ENCODE measurements around the gene PLA2G4C. TPM values are rescaled to one million over a fixed set of nuclear protein-coding genes. Genes with fewer than 3 reads are reported as not detected.

PLA2G4C gene, protein sequence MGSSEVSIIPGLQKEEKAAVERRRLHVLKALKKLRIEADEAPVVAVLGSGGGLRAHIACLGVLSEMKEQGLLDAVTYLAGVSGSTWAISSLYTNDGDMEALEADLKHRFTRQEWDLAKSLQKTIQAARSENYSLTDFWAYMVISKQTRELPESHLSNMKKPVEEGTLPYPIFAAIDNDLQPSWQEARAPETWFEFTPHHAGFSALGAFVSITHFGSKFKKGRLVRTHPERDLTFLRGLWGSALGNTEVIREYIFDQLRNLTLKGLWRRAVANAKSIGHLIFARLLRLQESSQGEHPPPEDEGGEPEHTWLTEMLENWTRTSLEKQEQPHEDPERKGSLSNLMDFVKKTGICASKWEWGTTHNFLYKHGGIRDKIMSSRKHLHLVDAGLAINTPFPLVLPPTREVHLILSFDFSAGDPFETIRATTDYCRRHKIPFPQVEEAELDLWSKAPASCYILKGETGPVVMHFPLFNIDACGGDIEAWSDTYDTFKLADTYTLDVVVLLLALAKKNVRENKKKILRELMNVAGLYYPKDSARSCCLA
- total RNA-seq: 10 to 100 TPM; 13.7 to 23.9 TPM

- Mint-ChIP-seq H3K27me3 (ENCODE audit: low read depth) (no peaks in the 10 kb centered on the region), H3K36me3 (ENCODE audit: insufficient read depth in 2 of 2) (peaks cover 0 to 2% of the 10 kb centered on the region in 2 donors), H3K4me1 (ENCODE audit: low read depth) (peaks cover 27% of the 10 kb centered on the region), H3K9me3 (no peaks in the 10 kb centered on the region), H3K4me3 (peak within 1 kb of the TSS; percentile 89 to 90), H3K27ac (peak within 1 kb of the TSS; percentile 89)
- DNase-seq: peak; percentile 88 to 89
- ATAC-seq (replicated peaks in 1 of 2): peak; percentile 82 to 88
Measured at GRCh38 chr19:48110350-48110966, at the start of gene PLA2G4C. TSS of gene PLA2G4C (minus strand) at chr19:48110817. CDS start at chr19:48106529, 4,288 bp downstream.

DNA sequence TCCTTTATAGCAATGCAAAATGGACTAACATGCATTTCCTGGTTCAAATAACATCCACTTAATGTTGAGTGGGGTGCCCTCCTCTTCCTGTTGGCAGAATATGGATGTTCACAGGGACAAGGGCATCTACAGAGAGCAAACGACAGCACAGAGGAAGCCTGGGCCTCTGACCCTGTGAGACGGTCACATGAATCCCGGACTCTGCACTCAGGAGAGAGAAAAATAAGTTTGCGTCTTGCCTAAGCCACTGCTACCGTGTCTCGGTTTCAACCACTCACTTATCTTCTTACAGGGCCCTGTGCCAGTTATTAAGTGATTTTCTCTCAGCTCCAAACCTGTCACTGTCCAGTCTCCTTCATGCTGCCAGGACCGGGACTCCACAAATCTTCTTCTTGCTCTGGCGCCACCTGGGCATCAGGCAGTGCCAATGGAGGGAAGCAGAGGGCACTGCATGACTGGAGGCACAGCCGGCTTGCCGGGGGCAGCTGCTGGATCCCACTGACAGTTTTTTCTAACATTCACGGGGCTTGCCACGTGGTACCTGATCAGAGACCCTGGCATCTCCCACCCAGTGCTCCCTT is 47.7 kb upstream of the PLA2G4C start:
- DNase-seq (no peak), ATAC-seq (replicated peaks in 1 of 2) (no peak)
- no peaks in the 10 kb centered on the region for H3K27me3 Mint-ChIP-seq (ENCODE audit: low read depth)
- H3K9me3 Mint-ChIP-seq: no peaks in the 10 kb centered on the region
- no peaks in the 10 kb centered on the region for H3K4me1 Mint-ChIP-seq (ENCODE audit: low read depth)
- peaks cover 8 to 37% of the 10 kb centered on the region in 2 donors for H3K36me3 Mint-ChIP-seq (ENCODE audit: insufficient read depth in 2 of 2)
- no peak overlapping the region for H3K4me3 Mint-ChIP-seq
- no peak overlapping the region for H3K27ac Mint-ChIP-seq

DNA sequence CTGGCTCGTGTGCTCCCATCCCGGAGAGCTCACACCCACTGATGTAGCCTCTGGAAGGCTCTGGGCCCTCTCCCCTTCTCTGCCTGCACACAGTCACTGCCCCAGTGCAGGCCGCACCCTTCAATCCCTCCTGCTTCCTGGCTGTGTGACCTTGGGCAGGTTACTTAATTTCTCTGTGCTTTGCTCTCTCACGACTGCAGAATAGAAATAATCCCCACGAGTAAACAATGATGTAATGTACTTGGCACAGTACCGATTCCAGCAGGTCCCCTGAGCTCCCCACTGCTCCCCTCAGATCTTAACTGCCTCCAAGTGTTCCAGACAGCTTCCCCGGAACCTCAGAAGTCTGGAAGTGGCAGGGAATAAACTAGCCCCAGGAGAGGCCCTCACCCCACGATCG is 43.4 kb upstream of the PLA2G4C start:
- H3K27ac Mint-ChIP-seq: no peak overlapping the region
- H3K27me3 Mint-ChIP-seq (ENCODE audit: low read depth): no peaks in the 10 kb centered on the region
- H3K36me3 Mint-ChIP-seq (ENCODE audit: insufficient read depth in 2 of 2): peaks cover 7 to 26% of the 10 kb centered on the region in 2 donors
- no peaks in the 10 kb centered on the region for H3K9me3 Mint-ChIP-seq
- H3K4me3 Mint-ChIP-seq: no peak overlapping the region
- peak in 1 of 2 donors; percentile 25 for ATAC-seq (replicated peaks in 1 of 2)
- no peak for DNase-seq
- no peaks in the 10 kb centered on the region for H3K4me1 Mint-ChIP-seq (ENCODE audit: low read depth)

DNA sequence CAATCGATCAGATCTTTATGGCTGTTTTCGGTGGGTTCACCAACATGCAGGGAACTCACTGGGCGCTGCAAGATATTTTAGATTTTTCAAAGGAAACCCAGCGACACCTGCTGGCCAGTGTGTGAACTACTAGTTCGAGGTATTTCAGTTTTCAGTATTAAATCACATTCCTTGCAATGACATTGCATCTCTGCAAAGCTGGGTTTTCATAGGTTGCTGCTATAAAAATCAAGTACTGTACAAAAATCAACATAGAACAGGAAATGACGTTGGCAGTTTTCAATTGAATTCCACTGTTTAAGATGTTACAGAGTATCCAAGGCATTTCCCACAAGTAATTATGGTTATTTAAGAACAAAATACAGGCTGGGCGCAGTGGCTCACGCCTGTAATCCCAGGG is 41.9 kb upstream of the PLA2G4C start:
- peaks cover 7 to 24% of the 10 kb centered on the region in 2 donors for H3K36me3 Mint-ChIP-seq (ENCODE audit: insufficient read depth in 2 of 2)

GRCh38 chr19:48149430-48149829 is 38.8 kb upstream of the PLA2G4C start:
- H3K27me3 Mint-ChIP-seq (ENCODE audit: low read depth): no peaks in the 10 kb centered on the region
- DNase-seq (no peak), ATAC-seq (replicated peaks in 1 of 2) (no peak)
- no peaks in the 10 kb centered on the region for H3K4me1 Mint-ChIP-seq (ENCODE audit: low read depth)
- H3K9me3 Mint-ChIP-seq: no peaks in the 10 kb centered on the region
- H3K36me3 Mint-ChIP-seq (ENCODE audit: insufficient read depth in 2 of 2): peaks cover 7 to 34% of the 10 kb centered on the region in 2 donors
- H3K27ac Mint-ChIP-seq: no peak overlapping the region
- H3K4me3 Mint-ChIP-seq: no peak overlapping the region

More for the DNA sequence above, 41.9 kb upstream of the PLA2G4C start:
- no peaks in the 10 kb centered on the region for H3K4me1 Mint-ChIP-seq (ENCODE audit: low read depth)
- DNase-seq: peak; percentile 48 to 63
- no peak for ATAC-seq (replicated peaks in 1 of 2)
- no peaks in the 10 kb centered on the region for H3K27me3 Mint-ChIP-seq (ENCODE audit: low read depth)
- H3K27ac Mint-ChIP-seq: no peak overlapping the region
- no peaks in the 10 kb centered on the region for H3K9me3 Mint-ChIP-seq
- no peak overlapping the region for H3K4me3 Mint-ChIP-seq

- no peaks in the 10 kb centered on the region for H3K27me3 Mint-ChIP-seq (ENCODE audit: low read depth)
- DNase-seq: no peak
- H3K4me3 Mint-ChIP-seq: no peak overlapping the region
- peaks cover 7 to 34% of the 10 kb centered on the region in 2 donors for H3K36me3 Mint-ChIP-seq (ENCODE audit: insufficient read depth in 2 of 2)
- no peaks in the 10 kb centered on the region for H3K9me3 Mint-ChIP-seq
- H3K4me1 Mint-ChIP-seq (ENCODE audit: low read depth): no peaks in the 10 kb centered on the region
- ATAC-seq (replicated peaks in 1 of 2): no peak
- H3K27ac Mint-ChIP-seq: no peak overlapping the region
Measured at GRCh38 chr19:48148576-48148975, 38.0 kb upstream of the PLA2G4C start.

DNA sequence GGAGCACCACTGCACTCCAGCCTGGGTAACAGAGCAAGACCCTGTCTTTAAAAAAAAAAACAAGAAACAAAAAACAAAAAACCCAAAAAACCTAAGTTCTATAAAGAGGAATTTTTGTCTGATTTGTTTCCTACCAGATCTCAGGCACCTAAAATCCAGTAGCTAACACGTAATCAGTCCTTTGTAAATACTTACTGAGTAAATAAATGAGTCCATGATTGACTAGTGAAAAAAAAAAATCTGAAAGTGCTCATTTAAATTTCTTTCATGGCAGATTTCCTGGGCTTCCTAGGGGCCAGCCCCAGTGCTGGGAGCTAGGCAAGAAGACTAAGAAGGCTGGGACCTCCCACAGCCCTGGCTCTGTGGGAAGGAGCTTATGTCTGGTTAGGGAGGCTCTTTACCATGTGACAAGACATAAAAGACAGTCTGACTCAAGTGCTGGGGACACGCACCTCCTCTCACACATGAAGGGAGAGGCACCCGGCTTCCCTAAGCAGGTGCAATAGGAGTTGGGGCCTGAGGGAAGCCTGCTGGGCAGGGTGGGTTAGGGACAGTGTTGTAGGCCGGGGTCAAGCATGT is 37.1 kb upstream of the PLA2G4C start:
- Mint-ChIP-seq H3K27me3 (ENCODE audit: low read depth) (no peaks in the 10 kb centered on the region), H3K27ac (no peak overlapping the region), H3K36me3 (ENCODE audit: insufficient read depth in 2 of 2) (peaks cover 7 to 35% of the 10 kb centered on the region in 2 donors), H3K4me1 (ENCODE audit: low read depth) (no peaks in the 10 kb centered on the region), H3K9me3 (no peaks in the 10 kb centered on the region), H3K4me3 (no peak overlapping the region)
- ATAC-seq (replicated peaks in 1 of 2): no peak
- no peak for DNase-seq

DNA sequence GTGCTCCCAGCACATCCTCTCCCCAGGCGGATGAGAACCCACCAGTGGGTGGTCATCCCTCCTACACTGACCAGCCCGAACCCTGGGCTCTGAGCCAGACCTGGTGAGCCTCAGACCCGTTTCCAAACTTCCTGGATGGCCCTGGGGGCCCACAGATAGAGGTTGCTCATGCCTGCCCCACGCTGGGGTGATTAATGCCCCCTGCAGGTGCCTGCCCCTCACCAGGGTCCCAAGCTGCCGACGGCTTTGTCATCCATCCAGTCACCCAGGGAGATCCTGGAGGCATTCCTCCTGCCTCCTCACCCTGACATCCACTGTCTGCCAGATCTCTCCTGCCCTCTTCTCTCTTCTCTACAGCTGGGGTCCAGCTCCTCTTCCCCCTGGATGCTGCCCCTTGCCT is 28.4 kb upstream of the PLA2G4C start:
- H3K4me1 Mint-ChIP-seq (ENCODE audit: low read depth): no peaks in the 10 kb centered on the region
- DNase-seq (no peak), ATAC-seq (replicated peaks in 1 of 2) (no peak)
- H3K4me3 Mint-ChIP-seq: no peak overlapping the region
- no peaks in the 10 kb centered on the region for H3K9me3 Mint-ChIP-seq
- H3K27ac Mint-ChIP-seq: no peak overlapping the region
- H3K36me3 Mint-ChIP-seq (ENCODE audit: insufficient read depth in 2 of 2): peaks cover 6 to 23% of the 10 kb centered on the region in 2 donors
- H3K27me3 Mint-ChIP-seq (ENCODE audit: low read depth): no peaks in the 10 kb centered on the region

DNA sequence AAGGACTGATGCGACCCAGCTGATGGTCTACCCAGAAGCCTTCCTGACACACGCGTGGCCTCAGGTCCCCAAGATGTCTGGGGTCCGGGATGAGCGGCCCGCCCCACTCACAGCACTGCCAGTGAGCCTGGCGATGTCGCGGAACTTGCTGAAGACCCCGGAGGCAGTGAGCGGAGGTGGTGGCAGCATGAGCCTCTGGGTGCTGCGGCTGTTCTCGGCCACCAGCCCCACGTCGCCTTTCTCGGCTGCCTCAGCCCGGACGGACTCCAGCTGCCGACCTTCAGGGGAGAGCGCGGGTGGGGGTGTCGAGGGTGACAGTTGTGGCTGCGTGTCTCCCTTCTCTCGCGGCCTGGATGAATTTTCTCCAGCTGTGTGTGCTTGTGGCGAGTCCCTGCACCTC is 26.8 kb upstream of the PLA2G4C start:
- no peak overlapping the region for H3K4me3 Mint-ChIP-seq
- no peak overlapping the region for H3K27ac Mint-ChIP-seq
- DNase-seq: no peak
- H3K4me1 Mint-ChIP-seq (ENCODE audit: low read depth): no peaks in the 10 kb centered on the region
- H3K36me3 Mint-ChIP-seq (ENCODE audit: insufficient read depth in 2 of 2): peaks cover 4 to 20% of the 10 kb centered on the region in 2 donors
- ATAC-seq (replicated peaks in 1 of 2): no peak
- H3K27me3 Mint-ChIP-seq (ENCODE audit: low read depth): no peaks in the 10 kb centered on the region
- H3K9me3 Mint-ChIP-seq: no peaks in the 10 kb centered on the region

GRCh38 chr19:48136547-48136946 is 25.9 kb upstream of the PLA2G4C start:
- Mint-ChIP-seq H3K4me1 (ENCODE audit: low read depth) (no peaks in the 10 kb centered on the region), H3K27me3 (ENCODE audit: low read depth) (no peaks in the 10 kb centered on the region), H3K4me3 (no peak overlapping the region), H3K9me3 (no peaks in the 10 kb centered on the region), H3K36me3 (ENCODE audit: insufficient read depth in 2 of 2) (peaks cover 4 to 22% of the 10 kb centered on the region in 2 donors), H3K27ac (no peak overlapping the region)
- DNase-seq (no peak), ATAC-seq (replicated peaks in 1 of 2) (no peak)

DNA sequence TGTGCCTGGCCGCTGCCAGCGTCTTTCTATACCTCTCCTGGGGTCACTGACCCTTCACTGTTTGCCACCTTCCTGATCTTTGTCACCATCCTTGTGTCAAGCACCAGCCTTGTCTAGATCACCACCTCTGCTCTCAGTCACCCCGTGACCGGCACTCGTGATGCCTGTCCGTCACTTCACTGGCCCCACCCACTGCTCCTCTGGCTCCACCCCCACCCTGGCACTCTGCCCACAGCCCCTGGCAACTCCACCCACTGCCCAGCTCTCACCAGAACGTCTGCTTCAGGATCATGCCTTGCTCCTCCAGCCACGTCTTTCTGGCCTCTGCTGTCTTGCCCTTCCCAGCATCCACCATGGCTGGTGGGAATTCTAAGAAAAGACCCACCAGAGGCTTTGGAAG is 24.8 kb upstream of the PLA2G4C start:
- ATAC-seq (replicated peaks in 1 of 2): no peak
- peak in 1 of 2 donors; percentile 19 for DNase-seq
- no peak overlapping the region for H3K4me3 Mint-ChIP-seq
- no peaks in the 10 kb centered on the region for H3K9me3 Mint-ChIP-seq
- H3K36me3 Mint-ChIP-seq (ENCODE audit: insufficient read depth in 2 of 2): peaks cover 7 to 27% of the 10 kb centered on the region in 2 donors
- H3K27ac Mint-ChIP-seq: no peak overlapping the region
- H3K27me3 Mint-ChIP-seq (ENCODE audit: low read depth): no peaks in the 10 kb centered on the region
- no peaks in the 10 kb centered on the region for H3K4me1 Mint-ChIP-seq (ENCODE audit: low read depth)

DNA sequence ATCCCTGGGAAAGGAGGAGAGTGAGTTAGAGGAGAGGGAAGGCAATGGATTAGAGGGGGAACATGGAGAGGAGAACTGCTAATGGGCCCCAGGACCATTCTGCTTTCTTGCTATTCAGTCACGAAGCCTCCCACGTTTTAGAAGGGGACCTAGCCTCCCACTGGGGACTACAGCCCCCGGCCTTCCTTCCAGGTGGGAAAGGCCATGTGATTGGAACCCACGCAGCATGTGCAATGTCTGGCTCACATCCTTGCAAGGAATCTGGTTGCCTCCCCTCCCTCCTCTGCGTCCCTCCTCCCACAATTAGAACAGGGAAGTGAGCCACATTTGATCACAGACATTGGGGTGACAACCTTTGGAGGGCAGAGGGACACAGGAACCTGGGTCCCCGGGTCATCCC is 22.5 kb upstream of the PLA2G4C start:
- Mint-ChIP-seq H3K36me3 (ENCODE audit: insufficient read depth in 2 of 2) (peaks cover 8 to 26% of the 10 kb centered on the region in 2 donors), H3K27me3 (ENCODE audit: low read depth) (no peaks in the 10 kb centered on the region), H3K4me3 (no peak overlapping the region), H3K27ac (no peak overlapping the region), H3K4me1 (ENCODE audit: low read depth) (no peaks in the 10 kb centered on the region), H3K9me3 (no peaks in the 10 kb centered on the region)
- DNase-seq: no peak
- no peak for ATAC-seq (replicated peaks in 1 of 2)

- Mint-ChIP-seq H3K9me3 (no peaks in the 10 kb centered on the region), H3K36me3 (ENCODE audit: insufficient read depth in 2 of 2) (peaks cover 19 to 42% of the 10 kb centered on the region in 2 donors), H3K4me3 (no peak overlapping the region), H3K4me1 (ENCODE audit: low read depth) (peaks cover 15% of the 10 kb centered on the region), H3K27ac (no peak overlapping the region), H3K27me3 (ENCODE audit: low read depth) (no peaks in the 10 kb centered on the region)
- ATAC-seq (replicated peaks in 1 of 2) (no peak), DNase-seq (no peak)
Measured at GRCh38 chr19:48127561-48127960, 16.9 kb upstream of the PLA2G4C start.
